Tibial nerve (tissue), 4 donors: ENCODE data around the gene AGPAT1. TPM values are rescaled to one million over a fixed set of nuclear protein-coding genes. Genes with fewer than 3 reads are reported as not detected.

Source experiments
- DNase-seq, 2 donors: peaks; one replicate each; pipeline ENCODE4 v3.0.0-alpha.2; 2019; ENCODE audit warnings: low spot score in 2 of 2
- H3K27ac ChIP-seq, 4 donors: fragments of 200-600 bp; sonication (generic) in 3 of 4; one replicate each; pipeline ENCODE4 v1.5.1; 2017 to 2019; ENCODE audit warnings: mild to moderate bottlenecking in 1 of 4
- H3K27me3 ChIP-seq, 2 donors: fragments of 200-600 bp; sonication (generic) in 1 of 2; one replicate each; pipeline versions ENCODE4 v1.5.1 to v1.6.0; 2017 to 2019
- H3K36me3 ChIP-seq, 3 donors: fragments of 200-600 bp; sonication (generic); one replicate each; pipeline ENCODE4 v1.5.1; 2018 to 2019
- H3K4me1 ChIP-seq, 4 donors: fragments of 200-600 bp; sonication (generic) in 3 of 4; one replicate each; pipeline ENCODE4 v1.5.1; 2017 to 2019
- H3K4me3 ChIP-seq, 4 donors: fragments of 200-600 bp; sonication (generic) in 3 of 4; one replicate each; pipeline ENCODE4 v1.5.1; 2017 to 2019; ENCODE audit warnings: mild to moderate bottlenecking in 1 of 4, moderate library complexity in 1 of 4
- H3K9me3 ChIP-seq, 4 donors: fragments of 200-600 bp; sonication (generic) in 3 of 4; one replicate each; pipeline ENCODE4 v1.5.1; 2017 to 2019
- EP300 ChIP-seq, 2 donors: sonication (generic); formaldehyde crosslinking; IDR thresholded peaks; one replicate each; pipeline ENCODE4 v1.6.1; 2017; ENCODE audit warnings: antibody characterized with exemption in 2 of 2, mild to moderate bottlenecking in 1 of 2
- POLR2A ChIP-seq, 2 donors: fragments of 450-650 bp; IDR thresholded peaks; one replicate each; pipeline ENCODE4 v1.6.1; 2017; ENCODE audit warnings: antibody characterized with exemption in 2 of 2, mild to moderate bottlenecking in 2 of 2, moderate library complexity in 2 of 2
- WGBS, 2 donors: methylation state at CpG; one replicate each; pipeline ENCODE4 v1.1.5; 2018; 5-methylcytosine and 5-hydroxymethylcytosine counted together
- small RNA-seq: library from RNA; depleted of rRNA; stranded (forward); fragments of <200 nt; gene quantifications from one replicate; pipeline ENCODE3, GENCODE V24; 2016
- total RNA-seq, 4 donors: library from RNA; depleted of rRNA; stranded (reverse); fragments of >200 nt; gene quantifications; one replicate each; pipeline ENCODE4 v1.1.0, GENCODE V29; 2016
- TF ChIP-seq, protein P1 (sequence below), 5 experiments: fragments of 200-600 bp in 3 of 5; fragments of 450-650 bp in 2 of 5; sonication (generic) in 3 of 5; IDR thresholded peaks; one replicate each; pipeline ENCODE4 v1.5.1; 2016 to 2019; ENCODE audit warnings: antibody characterized with exemption in 5 of 5, mild to moderate bottlenecking in 3 of 5, moderate library complexity in 2 of 5

Gene AGPAT1
- total RNA-seq, 4 donors from 2014 or later, result 45.3 to 52.2 (median 48.1) TPM

DNA sequence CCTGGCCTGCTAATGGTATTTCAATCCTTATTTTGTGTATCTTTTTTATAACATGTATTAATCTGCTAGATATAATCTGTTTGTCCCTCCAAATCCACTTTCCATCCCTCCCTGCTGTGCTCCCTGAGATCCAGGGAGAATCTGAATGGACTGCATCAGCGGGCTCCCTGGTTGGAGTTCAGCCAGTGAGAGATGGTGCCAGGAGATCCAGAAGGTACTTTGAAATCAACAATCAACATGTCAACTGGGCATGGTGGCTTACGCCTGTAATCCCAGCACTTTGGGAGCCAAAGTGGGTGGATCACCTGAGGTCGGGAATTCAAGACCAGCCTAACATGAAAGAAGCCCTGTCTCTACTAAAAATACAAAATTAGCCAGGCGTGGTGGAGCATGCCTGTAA lies 52.2 kb downstream of the AGPAT1 start:
- DNase-seq, result no peak
- 80 to 85% methylated on average over 4 of the region's 4 CpGs for WGBS, 2 donors
- no peak for TF ChIP-seq EP300 (IDR thresholded peaks at IDR 0.05)
- no peak for TF ChIP-seq POLR2A (IDR thresholded peaks at IDR 0.05)
- TF ChIP-seq, protein P1, sequence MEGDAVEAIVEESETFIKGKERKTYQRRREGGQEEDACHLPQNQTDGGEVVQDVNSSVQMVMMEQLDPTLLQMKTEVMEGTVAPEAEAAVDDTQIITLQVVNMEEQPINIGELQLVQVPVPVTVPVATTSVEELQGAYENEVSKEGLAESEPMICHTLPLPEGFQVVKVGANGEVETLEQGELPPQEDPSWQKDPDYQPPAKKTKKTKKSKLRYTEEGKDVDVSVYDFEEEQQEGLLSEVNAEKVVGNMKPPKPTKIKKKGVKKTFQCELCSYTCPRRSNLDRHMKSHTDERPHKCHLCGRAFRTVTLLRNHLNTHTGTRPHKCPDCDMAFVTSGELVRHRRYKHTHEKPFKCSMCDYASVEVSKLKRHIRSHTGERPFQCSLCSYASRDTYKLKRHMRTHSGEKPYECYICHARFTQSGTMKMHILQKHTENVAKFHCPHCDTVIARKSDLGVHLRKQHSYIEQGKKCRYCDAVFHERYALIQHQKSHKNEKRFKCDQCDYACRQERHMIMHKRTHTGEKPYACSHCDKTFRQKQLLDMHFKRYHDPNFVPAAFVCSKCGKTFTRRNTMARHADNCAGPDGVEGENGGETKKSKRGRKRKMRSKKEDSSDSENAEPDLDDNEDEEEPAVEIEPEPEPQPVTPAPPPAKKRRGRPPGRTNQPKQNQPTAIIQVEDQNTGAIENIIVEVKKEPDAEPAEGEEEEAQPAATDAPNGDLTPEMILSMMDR (IDR thresholded peaks at IDR 0.05), result no peak
- Histone ChIP-seq H3K9me3 (no peaks in the 10 kb centered on the region), H3K36me3 (peaks cover 6 to 72% (median 16%) of the 10 kb centered on the region in 3 donors), H3K4me3 (no peak overlapping the region), H3K27me3 (no peaks in the 10 kb centered on the region), H3K27ac (no peak overlapping the region), H3K4me1 (peaks cover 0 to 43% (median 27%) of the 10 kb centered on the region in 4 donors)

DNA sequence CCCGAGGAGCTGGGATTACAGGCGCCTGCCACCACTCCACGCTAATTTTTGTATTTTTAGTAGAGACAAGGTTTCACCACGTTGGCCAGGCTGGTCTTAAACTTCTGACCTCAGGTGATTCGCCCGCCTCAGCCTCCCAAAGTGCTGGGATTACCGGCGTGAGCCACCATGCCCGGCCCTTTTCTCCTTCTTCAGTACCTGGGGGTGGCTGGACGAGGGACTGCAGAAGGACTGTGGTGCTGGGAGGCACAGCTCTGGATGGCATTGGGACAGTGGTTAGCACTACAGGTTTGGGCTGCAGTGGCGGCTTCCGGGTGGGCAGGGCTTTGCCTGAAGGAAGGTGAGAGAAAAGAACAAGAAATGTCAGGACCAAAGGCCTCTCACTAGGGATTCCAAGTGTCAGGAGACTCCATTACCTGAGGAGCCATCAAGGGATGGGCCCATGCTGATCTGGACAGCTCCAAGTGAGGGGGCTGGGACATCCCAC lies 55.3 kb downstream of the AGPAT1 start:
- no peaks in the 10 kb centered on the region for H3K27me3 ChIP-seq
- no peak for DNase-seq
- no peak for TF ChIP-seq POLR2A (IDR thresholded peaks at IDR 0.05)
- TF ChIP-seq EP300 (IDR thresholded peaks at IDR 0.05), result no peak
- TF ChIP-seq, protein P1 (IDR thresholded peaks at IDR 0.05), result no peak
- peak overlapping the region in 1 of 4 donors; percentile 13 for H3K27ac ChIP-seq
- peaks cover 6 to 92% (median 25%) of the 10 kb centered on the region in 3 donors for H3K36me3 ChIP-seq
- H3K9me3 ChIP-seq, result no peaks in the 10 kb centered on the region
- H3K4me3 ChIP-seq, result no peak overlapping the region
- WGBS, 2 donors, result 94 to 95% methylated on average over 12 of the region's 12 CpGs
- H3K4me1 ChIP-seq, result peaks cover 0 to 23% (median 12%) of the 10 kb centered on the region in 4 donors

DNA sequence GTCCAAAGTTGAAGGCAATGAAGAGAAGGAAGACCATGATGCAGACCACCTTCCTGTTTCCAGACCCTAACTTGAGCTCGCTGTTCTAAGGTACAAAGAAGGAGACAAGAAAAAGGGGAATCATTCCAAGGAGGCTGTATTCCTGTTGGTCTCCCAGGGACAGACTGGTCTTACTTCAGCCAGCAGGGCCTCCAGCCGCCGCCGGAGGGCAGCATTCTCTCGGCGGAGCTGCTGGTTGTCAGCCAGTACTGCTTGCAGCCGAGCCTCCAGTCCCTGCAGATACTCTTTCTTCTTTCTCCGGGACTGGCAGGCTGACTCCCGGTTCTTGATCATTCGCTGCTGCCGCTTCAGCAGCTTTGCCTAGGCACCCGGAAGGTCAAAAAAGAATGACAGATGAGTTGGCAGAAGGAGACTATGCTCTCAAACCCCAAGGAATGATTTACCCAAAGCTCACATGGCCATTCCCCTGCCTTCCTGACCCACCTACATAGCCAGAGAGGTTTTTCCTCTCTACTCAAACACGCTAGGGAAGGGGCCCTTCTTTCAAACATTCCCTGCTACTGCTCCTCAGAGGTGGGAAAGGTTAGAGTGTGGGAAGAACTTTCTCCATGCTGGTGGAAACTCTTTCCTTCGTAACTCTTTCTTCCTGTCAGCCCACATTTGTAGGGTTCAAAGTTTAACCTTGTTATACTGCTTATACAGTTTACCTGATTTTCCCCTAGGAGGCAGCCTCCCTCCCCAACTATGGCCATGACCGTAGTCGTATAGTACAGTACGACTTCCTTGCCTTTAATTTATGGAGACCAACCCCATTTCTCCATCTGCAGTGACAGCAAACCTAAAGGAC lies 56.9 kb downstream of the AGPAT1 start:
- H3K4me1 ChIP-seq, result peaks cover 0 to 30% (median 19%) of the 10 kb centered on the region in 4 donors

More for the DNA sequence above, 56.9 kb downstream of the AGPAT1 start:
- peak overlapping the region in 3 of 4 donors; percentile 47 to 78 (median 66) for H3K27ac ChIP-seq
- TF ChIP-seq POLR2A (IDR thresholded peaks at IDR 0.05), result no peak
- TF ChIP-seq, protein P1 (IDR thresholded peaks at IDR 0.05), result peak; percentile 79 to 95 (median 91)
- TF ChIP-seq EP300 (IDR thresholded peaks at IDR 0.05), result peak; percentile 24 to 73
- DNase-seq, result peak; percentile 76 to 82
- H3K9me3 ChIP-seq, result no peaks in the 10 kb centered on the region
- H3K27me3 ChIP-seq, result no peaks in the 10 kb centered on the region
- peaks cover 6 to 90% (median 27%) of the 10 kb centered on the region in 3 donors for H3K36me3 ChIP-seq
- no peak overlapping the region for H3K4me3 ChIP-seq
- 13 to 14% methylated on average over 17 of the region's 17 CpGs for WGBS, 2 donors

Small RNAs within 50 kb of the gene (small RNA-seq; reads per million reads assigned to genes)
- gene AL662884.1 (not detected), gene MIR6833 (not detected)

Other genes with a start within 250 kb of the AGPAT1 start
- gene C2, start 248.4 kb downstream of the AGPAT1 start, total RNA-seq, result 10 to 100 TPM in 1 of 4 donors, 1 to 10 TPM in 3; 4.6 to 17.4 (median 6.1) TPM
- gene CFB, start 230.0 kb downstream of the AGPAT1 start, total RNA-seq, result 10 to 100 TPM; 15.7 to 66.5 (median 26.2) TPM
- 100 to 1,000 TPM in 1 of 4 donors, 10 to 100 TPM in 3; 74.1 to 101 (median 88.6) TPM for gene NELFE, start 217.1 kb downstream of the AGPAT1 start, total RNA-seq
- gene SKIC2, start 216.9 kb downstream of the AGPAT1 start, total RNA-seq, result 10 to 100 TPM; 47.1 to 83.1 (median 48.2) TPM
- gene DXO, start 203.9 kb downstream of the AGPAT1 start, total RNA-seq, result 10 to 100 TPM; 16.2 to 46.1 (median 34.3) TPM
- gene C4A, start 194.0 kb downstream of the AGPAT1 start, total RNA-seq, result 100 to 1,000 TPM; 230 to 361 (median 258) TPM
- 100 to 1,000 TPM; 266 to 420 (median 299) TPM for gene C4B, start 161.3 kb downstream of the AGPAT1 start, total RNA-seq
- 10 to 100 TPM in 1 of 4 donors, 1 to 10 TPM in 3; 1.0 to 15.3 (median 3.9) TPM for gene CYP21A2, start 137.7 kb downstream of the AGPAT1 start, total RNA-seq
- 100 to 1,000 TPM; 231 to 547 (median 297) TPM for gene TNXB, start 66.7 kb downstream of the AGPAT1 start, total RNA-seq
- 100 to 1,000 TPM in 3 of 4 donors, 10 to 100 TPM in 1; 74.3 to 121 (median 102) TPM for gene ATF6B, start 47.8 kb downstream of the AGPAT1 start, total RNA-seq
- gene FKBPL, start 45.8 kb downstream of the AGPAT1 start, total RNA-seq, result 1 to 10 TPM; 1.3 to 5.4 (median 3.0) TPM
- 1 to 10 TPM in 2 of 4 donors, under 1 TPM in 2; 0.21 to 2.7 (median 1.7) TPM for gene PRRT1, start 24.1 kb downstream of the AGPAT1 start, total RNA-seq
- 10 to 100 TPM; 33.0 to 75.2 (median 40.1) TPM for gene PPT2, start 21.9 kb downstream of the AGPAT1 start, total RNA-seq
- 100 to 1,000 TPM; 108 to 388 (median 270) TPM for gene EGFL8, start 11.5 kb downstream of the AGPAT1 start, total RNA-seq
- gene RNF5, start 2.3 kb upstream of the AGPAT1 start, total RNA-seq, result 100 to 1,000 TPM in 2 of 4 donors, 10 to 100 TPM in 2; 74.5 to 117 (median 107) TPM
- gene AGER, start 8.2 kb upstream of the AGPAT1 start, total RNA-seq, result 10 to 100 TPM in 1 of 4 donors, 1 to 10 TPM in 3; 4.0 to 12.7 (median 5.8) TPM
- 10 to 100 TPM; 55.0 to 75.0 (median 61.9) TPM for gene PBX2, start 14.1 kb upstream of the AGPAT1 start, total RNA-seq
- 10 to 100 TPM in 2 of 4 donors, 1 to 10 TPM in 2; 5.9 to 17.7 (median 8.8) TPM for gene GPSM3, start 16.6 kb upstream of the AGPAT1 start, total RNA-seq
- 10 to 100 TPM; 22.4 to 50.2 (median 31.9) TPM for gene NOTCH4, start 48.0 kb upstream of the AGPAT1 start, total RNA-seq
- gene TSBP1, start 195.8 kb upstream of the AGPAT1 start, total RNA-seq, result not detected
- not detected for gene BTNL2, start 231.1 kb upstream of the AGPAT1 start, total RNA-seq